Activated CD4-positive, CD25-positive, alpha-beta regulatory T cell treated with anti-CD3 and anti-CD28 coated beads, Interleukin-2, amount 50 U/mL, for 16 hours (primary cell): ENCODE measurements around the gene KPTN.

Experiments used
- DNase-seq: peaks from one replicate; pipeline ENCODE4 v3.0.0-alpha.2; 2020; ENCODE audit warnings: low read depth, low spot score

KPTN gene

DNA sequence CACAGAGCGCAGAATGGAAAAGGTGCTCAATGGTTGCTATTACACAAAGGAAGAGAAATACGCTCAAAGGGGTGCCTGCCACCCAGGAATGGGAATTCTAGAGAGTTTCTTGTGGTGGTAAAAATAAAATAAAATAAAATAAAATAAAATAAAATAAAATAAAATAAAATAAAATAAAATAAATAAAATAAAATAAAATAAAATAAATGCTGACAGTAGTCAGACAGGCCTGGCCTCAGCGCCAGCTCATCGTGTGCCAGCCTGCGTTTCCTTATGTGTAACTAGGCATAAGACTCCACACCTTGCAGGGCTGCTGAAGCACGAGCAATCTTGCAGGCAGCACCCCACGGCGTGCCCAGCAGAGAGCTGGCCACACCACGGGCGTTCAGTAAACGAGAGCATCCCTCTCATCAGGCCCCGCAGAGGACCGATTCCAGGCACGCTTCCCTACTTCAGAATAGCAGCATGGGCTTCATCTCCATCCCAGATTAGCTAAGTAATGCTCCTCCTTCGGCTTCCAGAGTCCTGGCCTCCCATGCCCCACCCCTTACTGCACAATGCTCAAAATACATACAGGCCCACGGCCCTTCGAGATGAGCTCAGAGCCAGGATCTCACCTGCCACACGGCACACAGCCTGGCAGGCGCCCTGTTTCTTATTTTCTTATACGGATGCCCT lies 25.3 kb upstream of the KPTN start:
- no peak for DNase-seq

DNA sequence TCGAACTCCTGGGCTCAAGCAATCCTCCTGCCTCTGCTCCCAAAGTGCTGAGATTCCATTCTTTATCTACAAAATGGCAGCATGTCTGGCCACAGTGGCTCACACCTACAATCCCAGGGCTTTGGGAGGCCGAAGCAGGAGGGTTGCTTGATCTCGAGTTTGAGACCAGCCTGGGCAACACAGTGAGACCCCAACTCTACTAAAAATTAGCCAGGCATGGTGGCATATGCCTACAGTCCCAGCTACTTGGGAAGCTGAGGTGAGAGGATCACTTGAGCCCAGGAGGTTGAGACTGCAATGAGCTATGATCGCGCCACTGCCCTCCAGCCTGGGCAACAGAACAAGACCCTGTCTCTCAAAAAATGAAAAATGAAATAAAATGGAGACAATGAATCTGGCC lies 24.7 kb upstream of the KPTN start:
- no peak for DNase-seq

DNA sequence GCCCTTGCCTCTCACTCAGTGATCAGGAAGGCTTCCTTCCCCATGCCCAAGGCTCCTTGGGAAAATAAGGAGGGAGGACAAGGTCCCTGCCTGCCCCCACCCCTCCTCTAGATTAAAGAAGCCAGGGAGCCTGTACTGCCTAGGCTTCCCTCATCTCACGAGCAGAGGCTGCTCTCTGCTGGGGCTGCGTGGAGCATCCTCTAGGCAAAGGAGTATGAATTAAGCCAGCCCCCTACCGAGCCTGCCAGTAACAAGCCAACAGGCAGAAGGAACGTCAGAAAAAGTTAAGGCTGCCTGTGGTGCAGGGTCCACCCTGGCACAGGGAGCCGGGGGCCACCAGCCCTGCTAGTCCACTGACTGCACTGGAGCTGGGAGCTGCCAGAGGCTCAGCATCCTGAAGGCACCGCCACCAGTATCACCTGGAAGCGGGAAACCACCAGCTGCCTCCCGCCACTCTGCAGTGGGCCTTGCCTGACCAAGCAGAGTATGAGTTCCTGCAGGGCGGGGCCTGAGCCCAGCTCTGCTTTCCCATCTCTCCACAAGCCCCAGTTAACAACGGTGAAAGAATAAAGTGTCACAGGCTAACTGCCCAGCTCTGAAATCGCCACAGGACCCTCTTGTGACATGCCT lies 24.0 kb upstream of the KPTN start:
- DNase-seq, result no peak

DNA sequence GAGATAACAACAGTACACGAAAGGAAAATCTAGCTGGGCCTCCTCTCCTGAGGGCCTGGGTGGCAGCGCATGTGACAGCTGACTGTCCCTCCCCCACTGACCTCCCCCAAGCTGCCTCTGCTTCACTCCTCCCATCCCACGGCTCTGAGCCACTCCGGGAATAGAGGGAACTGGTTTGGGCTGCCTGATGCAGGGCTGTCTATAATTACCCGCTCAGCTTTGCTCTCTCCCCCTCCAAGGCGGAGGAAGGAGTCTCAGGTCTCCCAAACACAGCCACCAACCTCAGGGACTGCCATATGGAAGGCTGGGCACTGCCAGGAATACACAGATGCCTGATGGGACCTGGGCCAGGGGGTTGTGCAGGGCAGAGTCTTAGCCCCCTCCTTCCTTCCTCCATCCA lies 23.0 kb upstream of the KPTN start:
- DNase-seq, result no peak

DNA sequence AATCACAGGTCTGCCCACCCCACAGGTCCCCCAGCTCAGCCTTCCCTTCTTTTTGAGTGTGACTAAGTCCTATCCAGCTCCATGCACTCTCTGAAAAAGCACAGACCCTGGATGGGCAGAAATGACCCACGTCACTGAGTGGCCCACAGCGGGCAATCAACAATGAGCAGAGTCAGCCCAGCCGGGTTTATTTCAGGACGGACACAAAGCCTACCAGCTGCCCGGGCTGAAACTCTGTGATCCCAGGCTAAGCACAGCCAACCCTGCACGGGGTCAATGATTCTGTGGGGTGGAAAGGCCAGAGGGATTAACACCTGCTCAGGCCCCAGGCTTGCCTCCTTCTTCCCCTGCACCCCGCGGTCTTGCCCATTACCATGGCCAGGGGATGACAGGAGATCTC lies 22.4 kb upstream of the KPTN start:
- DNase-seq, result no peak

DNA sequence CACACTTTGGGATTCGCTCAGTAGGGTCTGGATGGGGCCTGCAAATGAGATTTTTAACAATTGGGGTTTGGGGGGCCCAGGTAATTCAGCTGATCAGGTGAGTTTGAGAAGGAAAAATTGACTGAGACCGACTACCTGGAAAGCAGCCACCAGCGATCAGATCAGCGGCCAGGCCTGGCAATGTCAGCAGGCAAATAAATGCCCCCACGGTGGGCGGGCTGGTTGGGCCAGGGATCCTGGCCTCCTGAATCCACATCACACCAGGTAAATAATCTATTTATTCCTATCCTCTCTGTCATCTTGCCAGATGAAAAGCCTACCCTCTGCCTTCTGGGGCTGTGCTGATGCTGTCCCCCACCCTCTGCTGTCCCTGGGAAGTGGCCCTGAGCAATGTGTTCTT lies 21.5 kb upstream of the KPTN start:
- DNase-seq, result no peak

DNA sequence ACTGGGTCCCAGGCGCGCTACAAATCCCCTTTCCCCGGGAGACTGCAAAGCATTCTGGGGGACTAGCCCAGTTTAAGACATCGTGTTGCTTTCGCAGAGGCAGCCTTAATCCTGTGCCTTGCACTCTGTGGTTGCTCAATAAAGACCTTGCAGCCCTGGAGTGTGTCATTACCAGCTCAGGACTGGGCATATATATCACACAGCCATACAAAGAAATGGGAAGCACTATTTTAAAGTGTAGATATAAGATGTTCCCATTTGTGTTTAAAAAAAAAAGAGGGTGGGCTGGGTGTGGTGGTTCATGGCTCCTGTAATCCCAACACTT lies 19.8 kb upstream of the KPTN start:
- DNase-seq, result no peak

DNA sequence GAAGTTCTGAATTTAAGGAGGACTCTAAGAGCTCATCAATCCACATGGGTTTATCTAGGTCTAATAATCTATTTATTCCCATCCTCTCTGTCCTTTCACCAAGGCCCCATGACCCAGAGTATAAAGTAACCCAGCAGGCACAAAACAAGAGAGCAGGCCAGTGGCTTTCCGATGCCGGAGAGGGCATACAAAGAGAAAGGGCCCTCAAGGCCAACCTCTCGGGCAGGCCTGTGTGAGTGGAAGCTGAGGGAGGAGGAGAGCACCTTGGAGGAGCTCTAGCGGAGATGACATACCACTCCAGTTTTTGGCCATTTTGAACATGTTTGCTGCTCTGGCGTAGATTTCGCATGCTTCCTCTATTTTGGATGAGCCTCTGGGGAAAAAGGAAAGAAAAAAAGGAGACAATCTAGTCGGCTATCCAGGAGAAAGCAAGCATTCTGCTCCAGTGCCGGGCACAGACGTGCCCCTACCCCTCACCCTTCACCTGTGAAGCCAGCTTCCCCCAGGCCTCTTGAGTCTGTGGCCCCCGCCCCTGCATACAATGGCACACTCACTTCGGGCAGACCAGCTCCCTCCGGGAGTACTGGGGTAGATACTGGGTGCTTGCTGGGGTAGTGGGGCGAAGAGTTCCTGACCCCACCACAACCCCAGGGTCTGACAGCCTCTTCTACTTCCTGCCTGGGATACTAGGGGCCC lies 19.3 kb upstream of the KPTN start:
- no peak for DNase-seq

DNA sequence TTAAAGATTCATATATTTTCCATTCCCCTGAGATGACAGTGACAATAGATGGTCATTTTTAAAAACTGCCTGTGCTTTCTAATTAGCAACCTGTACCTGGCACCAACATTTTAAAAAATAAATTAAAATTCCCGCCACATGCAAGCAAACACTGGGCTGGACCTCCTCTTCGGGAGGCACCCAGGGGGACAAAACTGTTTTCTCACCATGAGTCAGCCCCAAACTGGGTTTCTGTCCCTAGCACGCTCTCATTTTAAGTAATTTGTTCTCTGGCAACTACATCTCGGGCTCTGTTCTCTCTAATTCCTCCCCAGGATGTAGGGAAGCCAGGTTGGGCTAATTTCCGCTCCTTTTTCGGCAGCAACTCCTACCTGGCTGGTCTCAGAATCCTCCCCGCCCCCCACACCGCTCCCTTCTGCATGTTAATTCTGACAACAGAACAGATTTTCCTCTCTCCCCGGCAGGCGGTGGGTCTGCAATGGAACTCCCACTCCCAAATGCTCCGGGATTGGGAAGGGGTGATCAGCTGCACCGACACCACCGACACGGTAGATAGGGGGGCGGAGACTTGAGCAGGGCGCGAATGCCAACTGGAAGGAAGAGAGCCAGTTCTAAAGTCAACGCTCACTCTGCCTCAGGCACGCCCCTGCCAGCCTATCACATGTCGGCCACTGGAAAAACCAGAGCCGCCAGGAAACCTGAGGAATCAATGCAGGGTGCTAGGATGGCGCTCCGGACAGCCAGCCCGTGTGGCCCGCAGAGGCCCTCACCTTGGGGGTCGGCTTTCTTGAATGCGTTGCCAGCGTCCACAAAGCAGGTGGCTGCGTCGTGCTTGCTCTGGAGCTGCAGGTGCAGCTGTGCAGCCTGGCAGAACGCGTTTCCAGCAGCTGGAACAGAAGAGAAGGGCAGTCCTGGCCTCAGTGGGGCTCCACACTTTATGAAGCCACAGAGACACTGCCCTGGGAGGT lies 16.1 kb upstream of the KPTN start:
- DNase-seq, result no peak

DNA sequence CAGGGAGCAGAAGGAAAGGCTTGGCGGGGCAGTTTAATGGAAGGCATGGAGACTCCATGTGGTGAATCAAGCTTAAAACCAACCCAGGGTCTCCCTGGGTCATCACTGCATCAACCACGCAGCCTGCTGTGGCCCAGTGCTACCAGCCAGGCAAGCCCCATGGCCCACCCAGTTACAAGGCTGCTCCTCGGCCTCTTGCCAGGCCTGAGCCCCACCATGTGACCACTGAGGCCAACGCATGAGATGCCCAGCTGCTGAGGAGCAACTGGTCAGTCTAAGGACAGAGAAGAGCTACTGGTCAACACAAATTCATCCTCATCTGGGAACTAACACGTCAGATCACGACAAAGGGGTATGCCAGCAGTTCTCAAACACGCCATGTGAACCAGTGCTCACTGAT lies 15.4 kb upstream of the KPTN start:
- no peak for DNase-seq

DNA sequence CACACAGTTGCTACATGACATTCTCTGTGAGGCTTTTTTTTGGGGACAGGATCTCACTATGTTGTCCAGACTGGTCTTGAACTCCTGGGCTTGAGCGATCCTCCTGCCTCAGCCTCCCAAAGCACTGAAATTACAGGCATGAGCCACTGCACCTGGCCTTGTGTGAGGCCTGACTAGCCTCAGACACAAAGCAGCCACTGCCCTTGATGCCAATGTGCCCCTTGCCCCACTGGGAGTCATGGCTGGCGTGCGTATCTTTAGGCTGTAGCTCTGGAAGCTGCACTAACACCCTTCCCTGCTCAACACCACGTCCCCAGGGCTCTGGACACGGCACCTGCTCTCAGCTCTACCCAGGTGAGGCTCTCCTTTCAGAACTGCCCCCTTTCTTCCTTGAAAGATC lies 14.5 kb upstream of the KPTN start:
- DNase-seq, result no peak

DNA sequence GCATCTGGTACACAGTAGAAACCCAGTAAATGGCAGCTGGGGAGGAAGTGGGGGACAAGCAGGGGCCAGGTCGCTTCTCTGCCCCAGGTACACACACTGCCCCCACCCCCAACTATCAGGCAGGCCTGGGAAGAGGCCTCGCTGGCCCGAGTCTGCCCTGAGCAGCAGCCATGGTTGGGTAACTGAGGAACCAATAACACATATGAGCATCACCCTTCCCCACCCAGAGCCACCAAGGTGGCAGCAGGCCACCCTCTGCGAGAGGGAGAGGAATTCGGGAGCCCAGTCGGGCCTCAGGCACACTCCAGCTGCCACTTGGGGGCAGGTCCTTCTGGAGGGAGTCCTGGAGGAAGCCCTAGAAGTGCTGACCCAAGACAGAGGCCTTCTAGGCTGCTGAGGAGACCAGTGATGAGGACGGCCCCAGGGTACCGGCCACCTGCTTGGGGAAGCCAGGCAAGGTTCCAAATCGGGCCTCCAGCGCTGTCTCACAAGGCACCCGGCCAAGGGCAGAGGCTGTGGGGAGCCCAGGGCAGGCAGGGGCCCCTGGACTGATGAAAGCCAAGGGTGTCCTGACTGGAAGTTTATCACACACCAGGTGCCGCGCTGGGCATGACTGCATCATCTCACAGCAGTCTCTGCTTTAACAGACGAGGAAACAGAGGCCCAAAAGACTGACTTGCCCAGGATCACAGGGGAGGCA lies 14.0 kb upstream of the KPTN start:
- DNase-seq, result no peak

DNA sequence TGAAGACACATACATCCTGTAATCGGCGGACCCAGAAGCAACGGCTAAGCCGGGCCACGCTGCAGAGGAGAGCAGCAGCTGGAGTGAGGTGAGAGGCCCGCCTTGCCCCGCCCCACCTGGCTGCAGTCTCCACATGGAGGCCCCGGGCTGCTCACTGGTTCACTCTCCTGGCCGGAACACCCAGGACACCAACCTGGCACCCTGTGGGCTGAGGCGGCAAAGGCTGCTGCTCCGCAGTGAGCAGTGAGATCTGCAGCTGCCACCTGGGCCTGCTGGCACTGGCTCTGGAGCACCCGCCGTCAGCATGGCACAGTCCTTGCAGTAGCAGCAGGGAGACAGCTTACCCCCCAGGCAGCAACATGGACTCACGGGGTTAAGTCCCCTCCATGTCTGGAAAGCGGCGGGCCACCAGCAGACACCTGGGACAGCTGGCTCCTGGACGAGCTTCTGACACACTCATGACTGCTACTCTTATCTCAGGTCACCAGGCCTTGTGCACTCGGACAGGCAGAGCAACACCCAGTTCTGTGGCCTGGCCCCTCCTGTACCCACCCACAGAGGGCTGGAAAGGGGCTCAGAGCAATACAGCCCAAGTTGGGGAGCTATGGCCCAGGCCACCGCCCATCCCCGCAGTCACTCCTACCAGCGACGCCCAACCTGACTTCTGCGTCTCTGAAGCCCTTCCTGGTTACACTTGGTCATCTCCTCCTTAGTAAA lies 13.2 kb upstream of the KPTN start:
- no peak for DNase-seq

DNA sequence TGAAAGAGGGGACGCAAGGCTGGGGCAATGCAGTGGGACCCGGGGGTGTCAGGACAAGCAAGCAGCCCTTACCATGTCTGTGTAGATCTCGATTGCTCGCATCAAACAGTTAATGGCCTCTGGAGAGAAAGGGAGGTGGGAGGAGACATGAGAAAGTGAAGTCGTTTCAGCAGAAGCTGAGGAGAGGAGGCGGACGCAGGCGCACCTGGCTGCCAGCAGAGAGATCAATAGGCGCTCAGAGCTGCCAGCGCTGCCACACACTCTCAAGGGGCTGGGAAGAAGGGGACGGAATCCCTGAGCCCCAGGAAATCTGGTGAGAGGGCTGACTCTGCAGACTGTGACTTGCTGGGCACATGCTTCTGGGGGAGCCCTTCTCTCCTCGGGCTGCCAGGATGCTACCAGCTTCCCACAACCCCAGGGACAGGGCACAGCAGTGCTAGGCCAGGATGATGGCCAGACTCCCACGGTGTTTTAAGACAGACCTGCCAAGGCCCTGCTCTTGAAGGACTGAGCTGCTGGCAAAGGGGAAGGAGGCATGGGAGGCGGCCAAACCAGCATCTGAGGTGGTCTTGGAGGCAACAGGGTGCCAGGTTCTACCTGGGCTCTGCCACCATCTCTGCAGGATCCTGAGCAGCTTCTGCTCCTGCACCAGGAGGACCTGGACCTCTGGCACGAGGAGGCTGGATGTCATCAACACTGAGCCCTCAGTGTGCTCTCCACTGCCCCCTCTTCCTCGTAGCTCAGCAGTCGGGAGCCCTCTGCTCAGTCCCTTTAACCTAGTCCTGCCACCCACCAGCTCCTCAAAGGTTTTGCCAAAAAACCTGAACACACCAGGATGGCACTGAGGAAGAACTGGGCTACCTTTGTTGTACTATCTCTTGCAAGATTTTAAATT lies 11.7 kb upstream of the KPTN start:
- no peak for DNase-seq

DNA sequence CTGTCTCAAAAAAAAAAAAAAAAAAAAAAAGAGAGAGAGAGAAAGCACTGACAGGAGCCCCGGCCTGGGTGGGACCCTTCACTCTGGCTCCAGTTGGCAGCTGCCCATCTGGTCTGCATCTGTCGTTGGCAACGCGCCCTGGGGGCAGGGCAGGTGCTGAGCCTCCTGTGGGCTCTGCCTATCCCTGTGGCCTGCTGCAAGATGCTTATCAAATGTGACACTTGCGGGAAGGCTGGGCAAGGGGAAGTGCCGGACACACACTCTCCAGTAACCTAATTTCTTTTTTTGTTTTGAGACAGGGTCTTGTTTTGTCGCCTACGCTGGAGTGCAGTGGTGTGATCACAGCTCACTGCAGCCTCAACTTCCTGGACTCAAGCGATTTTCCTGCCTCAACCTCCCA lies 10.7 kb upstream of the KPTN start:
- no peak for DNase-seq

DNA sequence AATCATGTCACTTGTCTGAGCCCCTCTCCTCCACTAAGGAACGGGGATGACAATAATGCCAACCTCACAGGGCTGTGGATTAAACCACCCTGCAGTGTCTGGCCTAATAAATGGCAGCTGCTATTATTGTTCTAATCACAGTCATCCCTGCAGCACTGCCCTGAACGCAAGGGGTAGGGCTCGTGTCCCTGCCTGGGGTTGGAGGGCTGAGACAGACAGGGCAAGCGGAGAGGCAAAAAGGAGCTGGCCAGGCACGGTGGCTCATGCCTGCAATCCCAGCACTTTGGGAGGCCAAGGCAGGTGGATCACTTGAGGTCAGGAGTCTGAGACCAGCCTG lies 10.2 kb upstream of the KPTN start:
- DNase-seq, result no peak

DNA sequence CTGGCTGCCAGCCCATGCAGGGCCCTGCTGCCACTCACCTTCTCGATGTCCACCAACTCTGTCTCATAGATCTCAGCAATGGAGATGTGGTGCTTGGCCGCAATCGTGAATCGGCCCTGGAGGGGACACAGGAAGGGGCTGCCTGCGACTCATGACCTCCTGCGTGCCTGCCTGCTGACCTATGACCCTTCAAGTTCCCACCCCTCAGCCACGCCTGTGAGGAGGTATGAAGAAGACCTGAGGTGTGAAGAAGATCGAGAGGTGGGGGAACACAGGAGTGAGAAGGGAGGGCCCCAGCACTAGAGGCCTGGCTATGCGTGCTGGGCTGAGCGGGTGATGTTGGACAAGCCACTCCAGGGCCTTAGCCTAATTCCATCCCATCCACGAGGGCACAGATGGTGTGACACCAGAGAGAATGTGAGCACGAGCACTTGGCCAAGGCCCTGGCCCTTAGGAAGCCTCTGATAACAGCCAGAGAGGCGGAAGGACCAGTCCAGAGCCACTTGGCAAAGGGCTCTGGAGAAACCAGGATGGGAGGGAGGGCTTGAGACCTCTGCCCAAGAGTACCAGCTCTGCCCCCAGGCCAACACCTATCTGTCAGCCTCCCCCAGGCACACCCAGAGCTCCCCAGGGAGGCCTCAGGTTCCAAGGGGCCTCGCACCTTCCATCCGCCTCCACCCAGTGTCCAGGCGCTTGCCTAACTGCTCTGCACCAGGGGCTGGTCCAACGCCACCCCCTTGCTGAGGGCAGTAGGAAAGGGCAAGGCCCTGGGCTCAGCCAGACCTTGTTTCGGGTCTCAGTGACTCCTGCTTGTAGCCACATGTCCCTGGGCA lies 9.6 kb upstream of the KPTN start:
- no peak for DNase-seq

DNA sequence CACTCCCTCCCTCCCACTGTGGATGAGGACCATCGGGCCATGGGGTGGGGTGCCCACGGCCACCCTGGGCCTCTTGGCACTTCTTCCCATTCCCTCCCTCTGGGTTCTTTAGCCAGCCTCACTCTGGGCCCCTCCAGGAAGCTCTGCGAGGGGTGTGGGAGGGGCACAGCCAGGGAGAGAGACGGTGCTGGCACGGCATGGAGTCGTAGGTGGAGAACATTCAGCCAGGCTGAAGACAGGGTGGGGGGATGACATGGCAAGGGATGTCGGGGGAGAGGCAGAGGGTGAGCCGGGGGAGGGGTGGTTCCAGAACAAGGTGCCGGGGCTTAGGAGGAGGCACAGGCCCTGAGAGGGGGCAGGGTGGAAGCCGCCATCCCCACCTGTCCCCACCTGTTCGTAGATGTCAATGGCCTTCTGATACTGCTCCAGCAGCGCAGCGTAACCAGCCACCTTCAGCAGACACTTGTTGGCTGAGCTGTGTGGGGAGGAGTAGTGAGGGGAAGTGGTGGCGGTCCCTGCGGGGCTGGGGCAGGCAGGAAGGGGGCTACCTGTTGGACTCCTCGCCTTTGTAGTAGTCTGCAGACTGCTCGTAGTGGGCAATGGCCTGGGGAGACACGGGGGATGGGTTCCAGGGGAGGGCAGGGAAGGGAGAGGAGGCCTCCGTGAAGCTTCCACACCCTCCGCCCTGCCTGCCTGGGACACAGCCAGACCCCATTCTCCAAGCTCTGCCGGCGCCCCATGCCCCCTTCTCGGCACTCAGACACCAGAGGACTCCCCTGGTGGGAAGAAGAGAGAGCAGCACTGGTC lies 8.8 kb upstream of the KPTN start:
- no peak for DNase-seq
